GM19025 (cell line): ENCODE data around the gene VSX2.

Source experiments
- ATAC-seq: cut with Tn5 transposase; IDR thresholded peaks from one replicate; pipeline ENCODE4 v1.9.1; 2021; ENCODE audit warnings: mild to moderate bottlenecking, low read depth, moderate library complexity; ENCODE audit not compliant: unreplicated experiment

Gene VSX2

DNA sequence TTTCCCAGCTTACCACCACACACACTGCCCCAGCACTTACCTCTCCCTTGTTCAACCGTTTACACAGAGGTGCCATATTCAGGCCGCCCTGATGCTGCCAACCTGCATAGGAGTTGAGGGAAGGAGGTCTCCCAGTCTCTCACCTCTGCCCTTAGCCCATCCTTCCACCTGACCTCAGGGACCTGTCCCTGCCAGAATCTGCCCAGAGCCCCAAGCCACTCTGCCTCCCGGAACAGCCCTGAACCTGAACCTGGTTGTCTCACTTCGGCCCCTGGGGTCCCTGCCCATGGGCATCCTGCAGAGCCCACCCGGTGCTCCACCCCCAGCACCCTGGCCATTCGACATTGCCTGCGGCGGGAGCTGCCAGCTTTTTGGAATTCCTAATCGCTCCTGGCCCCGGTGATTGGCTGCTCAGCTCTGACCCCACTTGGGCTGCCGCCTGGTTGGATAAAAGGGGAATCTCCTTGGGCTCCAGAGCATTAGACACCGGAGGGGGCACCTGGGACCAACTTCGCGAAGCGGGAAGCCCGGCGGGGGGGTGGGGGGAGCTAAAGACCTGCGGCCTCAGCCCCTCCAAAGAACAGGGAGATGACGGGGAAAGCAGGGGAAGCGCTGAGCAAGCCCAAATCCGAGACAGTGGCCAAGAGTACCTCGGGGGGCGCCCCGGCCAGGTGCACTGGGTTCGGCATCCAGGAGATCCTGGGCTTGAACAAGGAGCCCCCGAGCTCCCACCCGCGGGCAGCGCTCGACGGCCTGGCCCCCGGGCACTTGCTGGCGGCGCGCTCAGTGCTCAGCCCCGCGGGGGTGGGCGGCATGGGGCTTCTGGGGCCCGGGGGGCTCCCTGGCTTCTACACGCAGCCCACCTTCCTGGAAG lies at the start of gene VSX2:
Gene VSX2, plus strand, starts transcription at position 476 of the 874 bp plus-strand sequence. Its CDS starts 113 bp downstream, at position 589.
- ATAC-seq, result no peak

DNA sequence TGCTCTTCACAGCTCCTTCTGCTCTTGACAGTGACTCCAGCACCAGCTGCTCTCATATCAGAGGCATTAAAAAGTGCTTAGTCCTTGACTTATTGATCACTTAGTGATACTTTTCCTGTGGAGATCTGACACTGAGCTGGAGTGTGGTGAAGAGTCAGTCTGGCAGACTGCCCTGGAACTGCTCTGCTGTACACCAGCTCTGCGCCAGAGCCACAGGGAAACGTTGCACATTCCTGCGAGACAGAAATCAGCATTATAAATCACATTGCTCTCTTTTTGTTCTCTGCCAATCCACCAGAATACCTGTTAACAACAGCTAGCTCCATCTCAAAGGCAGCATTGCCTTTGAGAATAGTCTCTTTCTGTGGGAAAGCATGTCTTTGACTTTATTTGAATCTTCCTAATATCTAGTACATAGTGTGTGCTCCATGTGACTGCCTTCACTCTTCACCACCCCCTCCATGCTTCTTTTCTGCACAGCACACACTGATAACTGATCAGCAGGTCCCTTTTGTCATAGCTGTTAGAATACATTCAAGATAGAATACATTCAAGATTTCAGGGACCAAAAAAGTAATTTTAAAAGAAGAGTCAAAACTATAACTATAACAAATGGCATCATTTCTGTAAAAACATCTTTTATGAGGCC lies 48.2 kb upstream of the VSX2 start:
- no peak for ATAC-seq

DNA sequence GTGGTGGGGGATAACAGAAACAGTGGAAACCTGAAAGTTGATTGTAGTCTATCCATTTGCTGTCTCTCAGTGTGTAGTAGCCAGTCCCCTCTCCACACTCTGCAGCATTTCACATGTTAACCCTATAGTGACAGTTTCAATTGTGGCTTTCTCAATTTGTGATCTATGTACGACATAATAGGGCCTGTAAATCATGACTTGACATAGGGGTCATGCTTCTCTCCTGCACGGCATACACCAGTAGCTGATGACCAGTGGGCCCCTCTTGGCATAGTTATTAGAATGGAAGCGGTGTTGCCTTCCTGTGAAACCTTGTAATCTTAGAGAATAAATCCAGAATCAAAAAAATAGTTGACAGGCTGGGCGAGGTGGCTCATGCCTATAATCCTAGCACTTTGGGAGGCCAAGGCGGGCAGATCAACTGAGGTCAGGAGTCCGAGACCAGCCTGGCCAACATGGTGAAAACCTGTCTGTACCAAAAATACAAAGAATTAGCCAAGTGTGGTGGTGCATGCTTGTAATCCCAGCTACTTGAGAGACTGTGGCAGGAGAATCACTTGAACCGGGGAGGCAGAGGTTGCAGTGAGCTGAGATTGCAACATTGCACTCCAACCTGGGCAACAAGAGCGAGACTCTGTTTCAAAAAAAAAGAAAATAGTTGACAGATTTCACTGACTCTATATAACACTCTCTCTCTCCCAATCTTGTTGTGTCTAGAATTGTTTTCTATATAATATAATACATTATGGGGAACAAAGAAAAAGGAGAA lies 44.6 kb upstream of the VSX2 start:
- ATAC-seq, result no peak

DNA sequence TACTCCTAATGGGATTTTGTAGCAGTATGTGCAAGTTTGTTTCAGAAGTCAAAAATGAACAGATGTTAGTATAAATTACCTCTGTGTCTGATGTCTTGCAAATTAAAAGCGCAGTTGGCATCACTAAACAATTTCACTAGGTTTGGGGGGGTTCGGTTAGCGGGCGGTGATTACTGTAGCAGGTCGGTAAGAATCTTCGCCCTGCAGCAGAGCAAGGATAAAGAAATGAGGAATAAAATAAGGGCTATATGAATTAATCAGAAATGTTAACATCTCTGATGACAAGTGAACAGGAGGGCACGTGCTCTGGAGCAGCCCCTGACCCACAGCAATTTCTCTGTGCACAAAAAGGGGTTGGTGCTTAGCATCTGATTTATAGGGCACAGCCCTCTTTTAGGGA lies 43.6 kb upstream of the VSX2 start:
- no peak for ATAC-seq

DNA sequence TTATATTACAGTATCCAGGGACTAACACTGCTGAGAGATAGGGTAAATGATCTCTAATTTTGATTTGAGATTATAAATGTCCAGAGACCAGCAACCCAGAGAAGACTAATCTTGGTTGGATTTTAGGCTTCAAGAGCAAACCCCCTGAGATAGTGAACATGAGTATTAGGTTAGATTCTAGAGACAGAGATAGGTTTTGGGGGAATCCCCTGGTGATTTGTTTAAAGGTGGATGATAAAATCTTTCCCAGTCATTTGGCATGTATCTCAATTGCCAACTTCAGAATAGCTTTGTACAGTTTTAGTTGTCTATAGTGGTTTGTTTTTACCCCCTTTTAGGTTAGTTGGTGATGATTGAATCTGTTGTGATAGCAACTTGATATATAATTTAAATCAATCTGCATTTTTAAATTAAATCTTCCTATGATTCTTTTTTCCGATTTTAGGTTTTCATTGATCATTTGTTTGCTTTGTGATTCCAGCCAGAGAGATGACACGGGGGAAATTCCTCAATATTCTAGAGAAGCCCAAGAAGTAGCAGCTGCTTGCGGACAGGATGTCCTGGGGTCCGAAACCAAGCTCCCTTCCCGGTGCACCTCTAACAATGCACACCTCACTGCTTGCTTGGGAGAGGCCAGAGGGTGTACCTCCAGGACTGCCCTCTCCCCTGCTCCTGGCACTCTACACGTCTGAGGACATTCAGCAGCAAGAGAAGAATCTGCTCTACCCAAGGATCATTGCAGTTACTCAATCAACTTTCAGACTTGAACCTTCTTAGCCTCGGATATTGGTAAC lies 40.6 kb upstream of the VSX2 start:
- ATAC-seq, result no peak

DNA sequence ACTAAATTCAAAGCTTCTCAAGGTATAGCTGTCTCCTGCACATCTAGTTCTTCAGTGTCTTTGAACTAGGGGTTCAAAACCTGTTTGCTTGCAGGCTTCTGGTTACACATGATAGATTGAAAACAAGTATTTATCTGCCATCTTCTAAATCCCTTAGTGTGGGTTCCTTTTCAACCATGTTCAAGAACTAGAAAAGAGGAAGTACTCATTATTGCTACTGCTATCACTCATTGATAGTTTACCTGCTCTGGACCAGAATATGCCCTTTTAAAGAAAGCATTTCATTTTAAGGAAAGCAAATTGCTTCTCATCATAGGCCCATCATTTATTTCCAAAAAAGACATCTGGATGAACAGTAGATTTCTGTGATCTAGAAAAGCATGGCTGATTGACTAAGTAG lies 37.1 kb upstream of the VSX2 start:
- no peak for ATAC-seq

DNA sequence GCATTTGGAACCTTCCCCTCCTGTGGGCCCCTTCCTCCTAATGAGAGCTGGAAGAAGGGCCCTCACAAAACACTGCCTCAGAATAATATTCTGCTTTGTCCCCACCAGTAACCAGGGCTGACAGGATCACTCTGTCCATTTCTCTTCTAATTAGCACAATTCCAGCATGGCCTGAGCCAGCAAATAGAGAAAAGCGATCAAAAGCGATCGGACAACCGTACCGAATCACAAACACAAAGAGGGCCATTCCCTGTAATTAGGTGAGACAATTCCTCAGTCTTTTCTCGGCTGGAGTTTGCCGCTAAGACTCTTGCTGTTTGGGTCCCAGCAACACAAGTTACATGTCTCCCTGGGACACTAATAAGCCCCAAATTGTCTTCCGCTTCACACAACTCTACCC lies 35.6 kb upstream of the VSX2 start:
- ATAC-seq, result no peak

DNA sequence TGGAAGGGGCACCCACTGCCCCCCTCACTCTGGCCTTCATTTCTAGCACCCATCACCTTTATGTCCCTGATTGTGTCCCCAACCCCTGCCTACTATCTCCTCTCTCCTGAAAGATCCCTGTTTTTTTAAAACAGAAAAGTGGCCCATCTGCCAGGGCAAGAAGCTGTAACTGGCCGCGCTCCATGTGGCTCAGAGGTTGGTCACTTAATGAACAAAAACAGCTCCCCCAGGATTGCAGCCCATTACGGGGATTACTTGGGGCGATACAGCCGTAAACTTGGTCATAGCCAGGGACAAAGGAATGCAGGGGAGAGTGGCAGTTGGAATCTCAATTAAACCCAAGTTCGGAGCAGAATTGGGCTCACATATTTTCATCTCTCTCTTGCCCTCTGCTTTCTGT lies 34.8 kb upstream of the VSX2 start:
- no peak for ATAC-seq

DNA sequence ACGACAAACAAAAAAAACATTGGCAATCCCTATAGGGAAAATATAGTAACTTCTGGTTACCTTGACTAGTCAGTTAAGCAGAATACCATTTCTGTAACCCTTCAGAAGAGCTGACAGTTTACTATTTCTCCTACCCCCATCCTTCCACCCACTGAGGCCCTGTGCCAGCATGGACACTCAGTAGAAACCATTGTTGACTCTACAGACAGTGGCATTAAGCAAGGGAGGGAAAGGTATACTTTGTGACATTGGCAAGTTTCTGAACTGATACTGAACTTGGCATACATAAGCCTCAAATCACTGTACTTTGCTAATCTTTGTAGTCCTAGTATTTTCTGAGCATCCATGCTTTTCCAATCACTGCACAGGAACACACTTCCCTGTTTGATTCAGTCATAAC lies 33.4 kb upstream of the VSX2 start:
- ATAC-seq, result no peak

DNA sequence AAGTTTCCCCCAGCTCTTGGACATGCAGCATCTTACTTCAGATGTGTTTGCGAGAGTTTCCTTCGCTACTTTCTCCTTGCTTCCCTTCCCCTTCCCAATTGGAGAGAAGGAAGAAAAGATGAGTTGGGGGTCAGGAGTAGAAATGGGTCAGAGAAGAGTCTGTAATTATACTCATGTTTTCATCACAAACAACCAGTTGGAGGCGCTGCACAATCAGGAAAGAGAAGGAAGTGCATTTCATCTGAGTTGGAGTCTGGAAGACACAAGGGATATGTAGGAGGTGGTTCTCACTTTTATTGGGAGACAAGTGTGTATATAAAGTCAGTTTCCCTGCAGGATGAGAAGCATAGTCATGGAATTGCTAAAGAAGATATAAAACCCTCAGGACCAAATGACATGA lies 31.3 kb upstream of the VSX2 start:
- no peak for ATAC-seq

DNA sequence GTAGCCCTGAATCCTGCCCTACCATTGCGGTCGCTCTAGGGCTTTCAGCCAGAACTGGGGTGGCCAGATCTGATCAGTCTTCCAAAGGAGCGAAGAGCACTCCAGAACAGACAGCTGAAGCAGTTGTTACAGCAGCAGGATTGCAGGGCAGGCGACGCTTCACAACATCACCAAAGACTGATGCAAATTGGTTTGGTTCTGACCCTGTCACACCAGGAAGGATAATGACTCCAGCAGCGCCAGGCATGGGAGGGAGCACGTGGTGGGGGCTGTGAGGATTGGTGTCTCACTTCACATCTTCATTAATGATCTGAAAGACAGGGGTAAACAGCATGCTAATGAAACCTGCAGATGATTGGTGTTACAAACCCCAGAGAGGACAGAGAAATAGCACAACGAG lies 30.6 kb upstream of the VSX2 start:
- no peak for ATAC-seq

DNA sequence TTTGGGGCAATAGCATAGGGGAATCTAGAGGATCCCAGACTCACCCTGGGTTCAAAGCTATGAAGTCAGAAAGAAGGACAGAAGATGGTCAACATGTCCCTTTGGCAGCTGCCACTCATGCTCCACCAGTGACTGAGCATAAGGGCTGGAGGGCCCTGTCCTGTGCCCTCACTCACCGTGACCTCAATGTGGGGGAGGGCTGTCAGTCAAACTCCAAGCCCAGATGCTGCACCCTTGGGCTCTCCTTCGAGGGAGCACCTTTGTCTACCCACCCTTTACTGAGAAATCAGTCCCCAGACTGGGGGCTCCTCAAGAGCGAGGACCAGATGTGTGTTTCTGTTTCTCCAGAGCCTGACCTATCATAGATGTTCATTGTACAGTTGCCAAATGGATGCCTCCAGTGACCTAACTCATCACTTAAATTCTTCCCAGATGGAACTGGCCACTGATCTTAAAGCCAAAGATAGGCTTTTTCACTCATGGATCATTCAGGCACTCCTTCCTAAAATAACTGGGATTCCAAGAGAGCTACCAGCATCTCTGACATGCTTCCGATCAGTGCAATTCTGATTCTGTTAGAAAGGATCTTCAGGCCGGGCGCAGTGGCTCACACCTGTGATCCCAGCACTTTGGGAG lies 27.2 kb upstream of the VSX2 start:
- ATAC-seq, result no peak

DNA sequence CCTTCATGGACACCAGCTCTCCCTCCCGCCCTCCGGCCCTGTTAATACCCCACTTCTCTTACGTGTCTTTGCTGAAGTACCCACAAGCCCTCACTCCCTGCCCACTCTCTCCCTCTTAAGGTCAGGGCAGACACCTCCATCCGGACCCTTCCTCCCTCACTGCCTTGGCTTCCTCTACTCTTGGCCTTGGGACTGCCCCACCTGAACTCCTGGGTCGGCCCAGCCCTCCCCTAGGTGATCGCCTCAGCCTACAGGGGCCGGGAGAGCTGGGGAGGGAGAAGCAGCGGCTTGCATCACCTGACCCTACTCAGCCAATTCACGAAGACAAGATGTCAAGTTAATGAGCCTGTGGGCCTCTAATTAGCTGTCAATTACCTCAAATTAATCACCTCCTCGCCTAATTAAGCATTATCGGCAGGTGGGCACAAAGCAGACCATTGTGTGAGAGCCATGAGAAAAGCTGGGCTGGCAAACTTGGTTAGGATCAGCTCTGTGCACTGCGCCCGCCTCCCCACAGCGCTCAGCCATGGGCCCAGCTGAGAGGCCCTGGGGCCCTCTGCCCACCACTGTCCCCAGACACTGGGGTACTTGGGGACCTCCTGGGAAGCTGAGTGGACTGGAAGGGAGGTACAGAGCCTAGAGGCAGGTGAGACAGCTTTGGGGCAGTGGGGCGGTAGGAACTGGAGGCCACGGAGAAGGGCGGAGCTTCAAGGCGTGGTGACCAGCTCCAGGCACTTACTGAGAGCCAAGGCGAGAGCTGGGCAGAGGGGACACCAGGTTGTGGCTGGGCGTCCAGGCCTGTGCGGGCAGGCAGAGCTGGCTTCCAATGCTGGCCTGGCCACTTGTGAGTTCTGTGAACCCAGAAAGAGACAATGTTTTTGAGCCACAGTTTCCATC lies 25.1 kb upstream of the VSX2 start:
- no peak for ATAC-seq

DNA sequence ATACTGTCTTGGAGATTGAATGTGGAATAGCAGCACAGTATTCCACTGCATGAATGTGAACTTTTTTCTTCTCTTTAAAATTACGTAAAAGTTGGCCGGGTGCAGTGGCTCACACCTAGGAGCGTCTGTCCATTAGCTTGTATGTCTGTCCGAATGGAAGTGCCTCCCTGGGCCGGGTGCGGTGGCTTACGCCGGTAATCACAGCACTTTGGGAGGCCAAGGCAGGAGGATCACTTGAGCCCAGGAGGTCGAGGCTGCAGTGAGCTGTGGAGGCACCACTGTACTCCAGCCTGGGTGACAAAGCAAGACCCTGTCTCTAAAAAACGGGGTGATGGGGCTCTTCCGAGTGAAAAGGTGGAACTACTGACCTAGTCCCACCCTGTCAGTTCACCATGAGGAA lies 22.6 kb upstream of the VSX2 start:
- ATAC-seq, result no peak

DNA sequence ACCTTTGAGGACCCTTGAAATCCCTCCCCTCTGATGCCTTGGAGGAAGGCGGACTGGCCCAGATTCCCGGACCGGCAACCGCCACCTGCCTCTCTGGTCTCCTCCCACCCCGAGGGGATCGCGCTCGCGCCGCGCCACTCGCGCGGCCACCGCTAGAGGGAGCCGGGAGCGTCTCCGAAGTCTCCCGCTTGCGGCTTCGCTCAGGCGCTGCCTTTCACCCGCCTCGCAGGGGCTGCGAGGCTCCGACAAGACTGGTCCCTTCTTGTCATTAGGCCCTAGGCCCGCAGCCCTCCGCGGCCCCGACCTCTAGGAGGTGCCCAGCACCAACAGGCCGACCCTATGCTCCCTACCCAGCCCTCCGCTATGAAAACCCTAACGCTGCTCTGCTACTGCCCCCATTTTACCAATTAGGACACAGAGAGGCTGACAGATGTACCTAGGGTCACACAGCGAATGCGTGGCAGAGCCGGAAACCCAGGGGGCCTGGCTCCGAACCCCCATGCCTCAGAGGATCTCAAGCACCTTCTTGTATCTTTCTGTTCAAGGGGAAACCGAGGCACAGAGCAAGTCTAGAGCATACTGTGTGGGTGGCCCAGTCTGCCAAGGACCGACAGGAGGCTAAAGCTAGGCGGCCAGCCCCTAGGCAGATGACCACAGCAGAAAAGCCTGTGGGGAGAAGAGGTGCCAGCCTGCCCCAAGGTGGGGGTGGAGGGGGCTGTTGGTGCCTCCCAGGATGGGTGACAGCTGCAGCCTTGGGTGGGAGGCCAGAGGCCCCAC lies 21.4 kb upstream of the VSX2 start:
- no peak for ATAC-seq

DNA sequence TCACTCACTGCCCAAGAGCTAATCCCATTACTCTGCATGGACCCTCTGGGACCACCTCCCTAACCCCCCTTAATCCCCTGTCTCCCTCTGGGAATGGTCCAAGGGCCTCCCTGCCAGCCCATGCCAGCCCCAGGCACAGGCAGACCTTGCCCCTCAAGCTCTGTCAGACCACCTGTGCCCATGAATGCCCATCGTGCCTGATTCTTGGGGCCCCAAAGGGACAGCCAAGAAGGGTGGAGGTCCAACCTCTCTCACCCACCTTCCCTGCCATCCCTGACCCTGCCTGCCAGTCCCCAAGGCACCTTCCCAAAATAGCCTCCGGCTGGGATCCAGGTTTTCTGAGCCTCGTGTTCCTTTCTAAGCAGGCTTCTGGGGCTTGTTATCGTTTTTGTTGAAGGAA lies 20.8 kb upstream of the VSX2 start:
- no peak for ATAC-seq

DNA sequence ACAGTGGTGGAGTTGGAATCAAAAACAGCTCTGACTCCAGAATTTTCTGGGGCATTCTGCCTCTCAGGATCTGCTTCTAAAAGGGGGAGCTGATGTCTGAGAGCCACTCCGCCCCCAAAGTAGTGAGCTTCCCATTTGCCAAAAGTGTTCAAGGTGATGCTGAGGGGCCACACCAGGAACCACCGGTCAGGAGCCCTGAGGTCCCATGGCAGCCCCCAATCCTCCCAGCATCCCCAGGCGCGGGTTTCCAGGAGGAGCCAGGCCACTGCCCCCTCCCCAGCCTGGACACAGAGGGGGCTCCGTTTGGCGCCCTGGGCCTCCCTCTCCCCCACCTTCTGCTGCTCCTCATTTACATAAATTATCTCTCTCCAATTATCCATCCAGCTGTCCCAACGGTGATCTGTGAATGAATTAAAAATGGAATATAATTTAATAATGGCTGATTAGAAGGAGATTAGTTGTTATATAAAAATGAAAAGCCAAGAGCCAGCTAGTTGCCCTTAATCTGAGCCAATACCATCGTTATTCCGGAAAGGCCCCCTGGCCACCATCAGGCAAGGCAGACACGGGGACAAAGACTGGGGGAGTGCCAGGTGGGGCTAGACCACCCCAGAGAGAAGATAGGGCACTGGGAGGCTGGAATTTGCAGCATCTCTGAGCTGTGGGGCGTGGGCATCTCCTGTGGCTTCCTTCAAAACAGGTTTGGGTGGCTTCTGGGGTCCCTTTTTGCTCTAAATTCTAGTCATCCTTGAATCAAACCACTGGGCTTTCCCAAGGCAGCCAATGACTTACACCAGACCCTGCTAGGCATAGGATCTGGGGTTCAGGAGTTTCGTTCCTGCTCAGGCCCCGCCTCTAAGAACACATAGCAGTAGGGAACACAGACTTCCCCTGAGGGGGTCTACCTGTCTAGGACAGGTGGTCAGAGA lies 19.7 kb upstream of the VSX2 start:
- no peak for ATAC-seq
